GM12878 (cell line): ENCODE measurements around the gene C10orf105. TPM values are rescaled to one million over a fixed set of nuclear protein-coding genes. Genes with fewer than 3 reads are reported as not detected.

Experiments
- ATAC-seq: fragments of 200-7000 bp; cut with Tn5 transposase; 3 replicates; pipeline ENCODE4 v1.9.1; 2020; ENCODE audit warnings: mild to moderate bottlenecking, moderate library complexity
- BruUV-seq: library from RNA; stranded (reverse); fragments of 400-500 nt; replicated peaks from 2 replicates; lab custom pipeline; 2021; lab: Mats Ljungman, UMichigan
- CTCF ChIA-PET: fragments of 300-600 bp; sonication (Branson Sonifier 250); formaldehyde crosslinking; extraction: SDS; loops from one replicate; lab custom pipeline; 2021; ENCODE audit warnings: inconsistent platforms; lab: Yijun Ruan, JAX
- POLR2A ChIA-PET: fragments of 350-600 bp; formaldehyde crosslinking; extraction: SDS; loops from one replicate; lab custom pipeline; 2021; ENCODE audit warnings: inconsistent platforms; lab: Charles Lee
- RAD21 ChIA-PET: fragments of 300-600 bp; sonication (Branson Sonifier 250); formaldehyde crosslinking; loops from one replicate; lab custom pipeline; 2023; ENCODE audit warnings: antibody characterized with exemption; ENCODE audit not compliant: unreplicated experiment; lab: Charles Lee
- SMC1A ChIA-PET: fragments of 300-600 bp; sonication (Branson Sonifier 250); formaldehyde crosslinking; loops from one replicate; lab custom pipeline; 2023; ENCODE audit not compliant: unreplicated experiment, uncharacterized antibody; lab: Charles Lee
- DNase-seq: peaks from one replicate; pipeline ENCODE4 v3.0.0-alpha.2; 2011; ENCODE audit warnings: low read depth, low spot score
- FAIRE-seq: peaks from 3 replicates; lab custom pipeline; 2011; peaks lifted over from hg19 to GRCh38; lab: Jason Lieb, UNC
- H2AFZ ChIP-seq: 2 replicates; pipeline ENCODE4 v1.6.0; 2011; ENCODE audit warnings: low read depth, low read length, control low read depth; ENCODE audit not compliant: control insufficient read depth
- H3K27ac ChIP-seq: 2 replicates; pipeline ENCODE4 v1.5.1; 2011; ENCODE audit warnings: control low read depth; ENCODE audit not compliant: control insufficient read depth, insufficient read depth
- H3K27me3 ChIP-seq, 2 experiments: replicated peaks in 1 of 2; 2 replicates each; pipeline versions ENCODE4 v1.6.0 to v1.6.1; 2011; ENCODE audit warnings: low read length in 1 of 2; ENCODE audit not compliant: control insufficient read depth in 2 of 2, insufficient read depth in 2 of 2
- H3K36me3 ChIP-seq, 2 experiments: 2 replicates each; pipeline ENCODE4 v1.5.1; 2011; ENCODE audit warnings: low read length in 1 of 2; ENCODE audit not compliant: control insufficient read depth in 2 of 2, insufficient read depth in 2 of 2
- H3K4me1 ChIP-seq: 2 replicates; pipeline ENCODE4 v1.6.1; 2011; ENCODE audit warnings: mild to moderate bottlenecking, low read length, moderate library complexity, mixed read lengths; ENCODE audit not compliant: control insufficient read depth, insufficient read depth
- H3K4me2 ChIP-seq: 2 replicates; pipeline ENCODE4 v1.6.0; 2011; ENCODE audit warnings: control low read depth; ENCODE audit not compliant: control insufficient read depth, insufficient read depth
- H3K4me3 ChIP-seq: fragments of 200-600 bp; sonication (generic); 2 replicates; pipeline ENCODE4 v1.5.1; 2016
- H3K79me2 ChIP-seq: 2 replicates; pipeline ENCODE4 v1.6.0; 2011; ENCODE audit warnings: low read length; ENCODE audit not compliant: control insufficient read depth, insufficient read depth
- H3K9ac ChIP-seq: 2 replicates; pipeline ENCODE4 v1.8.0; 2011; ENCODE audit warnings: low read length, control low read depth, mixed read lengths; ENCODE audit not compliant: control insufficient read depth, insufficient read depth
- H3K9me3 ChIP-seq: replicated peaks from 3 replicates; pipeline ENCODE4 v1.5.1; 2011; ENCODE audit warnings: mild to moderate bottlenecking, low read length; ENCODE audit not compliant: control insufficient read depth, insufficient read depth
- H4K20me1 ChIP-seq: 2 replicates; pipeline ENCODE4 v1.6.0; 2011; ENCODE audit not compliant: control insufficient read depth, insufficient read depth
- ATF3 ChIP-seq: IDR thresholded peaks from 2 replicates; pipeline ENCODE4 v1.6.1; 2011; ENCODE audit warnings: low read depth, mild to moderate bottlenecking, low read length, moderate library complexity, borderline replicate concordance; ENCODE audit errors: extremely low read depth
- CBX3 ChIP-seq: fragments of 200-600 bp; sonication (generic); IDR thresholded peaks from 2 replicates; pipeline ENCODE4 v1.6.1; 2016; ENCODE audit warnings: low read depth, borderline replicate concordance
- EGR1 ChIP-seq, 2 experiments: IDR thresholded peaks; 1 replicate in 1 of 2; 2 replicates in 1 of 2; pipeline ENCODE4 v1.6.1; 2011 to 2012; ENCODE audit warnings: low read depth in 2 of 2, low read length in 2 of 2, borderline replicate concordance in 1 of 2, mild to moderate bottlenecking in 1 of 2, moderate library complexity in 1 of 2
- FOXK2 ChIP-seq: fragments of 450-650 bp; IDR thresholded peaks from 2 replicates; pipeline ENCODE4 v1.6.1; 2017; ENCODE audit warnings: mild to moderate bottlenecking, moderate library complexity
- IKZF2 ChIP-seq, 2 experiments: fragments of 450-650 bp; IDR thresholded peaks; 2 replicates each; pipeline ENCODE4 v1.6.1; 2017; ENCODE audit warnings: mild to moderate bottlenecking in 2 of 2, moderate library complexity in 2 of 2
- MEF2A ChIP-seq: IDR thresholded peaks from 2 replicates; pipeline ENCODE4 v1.6.1; 2011; ENCODE audit warnings: low read depth, mild to moderate bottlenecking, low read length, moderate library complexity; ENCODE audit not compliant: insufficient read depth
- NFYA ChIP-seq: IDR thresholded peaks from 2 replicates; pipeline ENCODE4 v1.6.1; 2011; ENCODE audit warnings: low read depth, mild to moderate bottlenecking, low read length, improper control_type of control experiment, borderline replicate concordance
- PAX8 ChIP-seq: fragments of 450-650 bp; IDR thresholded peaks from 2 replicates; pipeline ENCODE4 v1.6.1; 2017; ENCODE audit warnings: mild to moderate bottlenecking, moderate library complexity
- SIN3A ChIP-seq: IDR thresholded peaks from 2 replicates; pipeline ENCODE4 v1.6.1; 2012; ENCODE audit warnings: low read depth, low read length, improper control_type of control experiment
- TAF1 ChIP-seq: IDR thresholded peaks from 2 replicates; pipeline ENCODE4 v1.6.1; 2011; ENCODE audit warnings: mild to moderate bottlenecking, low read depth, low read length, borderline replicate concordance
- ZSCAN29 ChIP-seq: fragments of 450-650 bp; IDR thresholded peaks from 2 replicates; pipeline ENCODE4 v1.6.1; 2017; ENCODE audit warnings: mild to moderate bottlenecking, moderate library complexity
- ZZZ3 ChIP-seq: IDR thresholded peaks from 2 replicates; pipeline ENCODE4 v1.6.1; 2011; ENCODE audit warnings: low read depth; ENCODE audit not compliant: control insufficient read depth, insufficient read length
- WGBS: methylation state at CpG from one replicate; pipeline ENCODE4 v1.1.6; 2016; ENCODE audit warnings: low lambda C conversion rate; ENCODE audit not compliant: insufficient replicate concordance, insufficient coverage; ENCODE audit errors: missing lambda C conversion rate; 5-methylcytosine and 5-hydroxymethylcytosine counted together
- in situ Hi-C: fragments of 300-500 bp; cut with MboI; formaldehyde crosslinking; loops from 9 replicates; pipeline ENCODE4 v1.14.3; 2018; ENCODE audit warnings: mixed read lengths
- intact Hi-C: fragments of 100-400 bp; cut with micrococcal nuclease; formaldehyde crosslinking; loops from one replicate; pipeline ENCODE4 v1.14.2; 2022; ENCODE audit not compliant: unreplicated experiment
- polyA plus RNA-seq, 11 experiments: library from polyadenylated mRNA; depleted of rRNA in 4 of 11; unstranded in 6 of 11; stranded (reverse) in 5 of 11; fragments of >200 nt; fragmentation: Nextera tagmentation in 4 of 11; fragmentation: Illumina TruSeq in 1 of 11; extraction: Ambion mirVana in 4 of 11; extraction: Trizol in 1 of 11; gene quantifications; 1 replicate in 1 of 11; 2 replicates in 10 of 11; pipeline versions ENCODE4 v1.2.1 to v1.2.3, GENCODE V29; 2011 to 2016; ENCODE audit warnings: inconsistent platforms in 2 of 11, missing spikeins in 2 of 11, low read depth in 1 of 11
- total RNA-seq, 4 experiments: library from RNA; depleted of rRNA in 3 of 4; stranded (reverse); fragments of >200 nt in 3 of 4; fragmentation: Illumina TruSeq in 1 of 4; extraction: Trizol in 1 of 4; gene quantifications; 2 replicates each; pipeline versions ENCODE4 v1.2.1 to v1.2.3, GENCODE V29; 2013 to 2021
- TF ChIP-seq, protein P1 (sequence below): fragments of 450-650 bp; IDR thresholded peaks from 2 replicates; pipeline ENCODE4 v1.6.1; 2017; ENCODE audit warnings: mild to moderate bottlenecking

The C10orf105 gene
- total and polyA plus RNA-seq, 10 of the 15 experiments (the other 5 are each of a cell fraction or from before 2014, with no cell fraction given) = 0.04 to 0.06 (median 0.05) TPM; not detected in 7

DNA sequence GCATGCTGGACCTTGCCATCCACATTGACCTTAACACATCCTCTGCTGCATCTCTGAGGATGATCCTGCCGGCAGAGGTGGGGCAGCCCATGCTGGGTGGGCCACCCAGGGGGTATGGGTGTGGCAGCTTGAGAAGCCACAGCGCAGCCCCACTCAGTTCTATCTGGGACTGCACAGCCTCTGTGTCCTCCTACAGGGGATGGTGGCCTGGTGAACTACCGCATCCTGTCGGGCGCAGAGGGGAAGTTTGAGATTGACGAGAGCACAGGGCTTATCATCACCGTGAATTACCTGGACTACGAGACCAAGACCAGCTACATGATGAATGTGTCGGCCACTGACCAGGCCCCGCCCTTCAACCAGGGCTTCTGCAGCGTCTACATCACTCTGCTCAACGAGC, 12.2 kb upstream of the C10orf105 start:
- Histone ChIP-seq H3K4me3 (no peak overlapping the region), H3K79me2 (no peaks in the 10 kb centered on the region), H3K27ac (no peak overlapping the region), H3K27me3 (no peaks in the 10 kb centered on the region), H3K4me2 (no peak overlapping the region), H3K9ac (no peak overlapping the region), H3K36me3 (no peaks in the 10 kb centered on the region), H2AFZ (no peak overlapping the region), H4K20me1 (no peaks in the 10 kb centered on the region), H3K4me1 (peaks cover 50% of the 10 kb centered on the region), H3K9me3 (no peaks in the 10 kb centered on the region)
- BruUV-seq = no TSS peak
- DNase-seq = no peak
- POLR2A ChIA-PET = interaction anchor here (0.7 kb wide), 1 partner anchor 37 kb away, joined by 3 read pairs; no protein-coding TSS in a partner anchor
- no peak for FAIRE-seq
- TF ChIP-seq ZZZ3 = no peak
- no peak for TF ChIP-seq SIN3A
- no peak for TF ChIP-seq CBX3
- no peak for TF ChIP-seq ZSCAN29
- no peak for TF ChIP-seq TAF1
- TF ChIP-seq, protein P1, sequence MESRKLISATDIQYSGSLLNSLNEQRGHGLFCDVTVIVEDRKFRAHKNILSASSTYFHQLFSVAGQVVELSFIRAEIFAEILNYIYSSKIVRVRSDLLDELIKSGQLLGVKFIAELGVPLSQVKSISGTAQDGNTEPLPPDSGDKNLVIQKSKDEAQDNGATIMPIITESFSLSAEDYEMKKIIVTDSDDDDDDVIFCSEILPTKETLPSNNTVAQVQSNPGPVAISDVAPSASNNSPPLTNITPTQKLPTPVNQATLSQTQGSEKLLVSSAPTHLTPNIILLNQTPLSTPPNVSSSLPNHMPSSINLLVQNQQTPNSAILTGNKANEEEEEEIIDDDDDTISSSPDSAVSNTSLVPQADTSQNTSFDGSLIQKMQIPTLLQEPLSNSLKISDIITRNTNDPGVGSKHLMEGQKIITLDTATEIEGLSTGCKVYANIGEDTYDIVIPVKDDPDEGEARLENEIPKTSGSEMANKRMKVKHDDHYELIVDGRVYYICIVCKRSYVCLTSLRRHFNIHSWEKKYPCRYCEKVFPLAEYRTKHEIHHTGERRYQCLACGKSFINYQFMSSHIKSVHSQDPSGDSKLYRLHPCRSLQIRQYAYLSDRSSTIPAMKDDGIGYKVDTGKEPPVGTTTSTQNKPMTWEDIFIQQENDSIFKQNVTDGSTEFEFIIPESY = no peak
- TF ChIP-seq EGR1 (IDR thresholded peaks at IDR 0.05; ENCODE audit: borderline replicate concordance in 1 of 2, low read depth in 2 of 2, low read length in 2 of 2) = no peak
- no peak for TF ChIP-seq FOXK2
- no peak for TF ChIP-seq IKZF2 (IDR thresholded peaks at IDR 0.05)
- no peak for TF ChIP-seq MEF2A
- no peak for TF ChIP-seq ATF3
- TF ChIP-seq NFYA = no peak
- no peak for TF ChIP-seq PAX8
- SMC1A ChIA-PET = interaction anchor here (1.6 to 2.3 kb wide), 3 partner anchors 10 to 41 kb away, joined by 3 to 6 read pairs (median 5); partner anchors contain the start of gene VSIR
- ATAC-seq = no peak
- 71% methylated on average over 12 of the region's 12 CpGs for WGBS
- in situ Hi-C loops (no loop called here), intact Hi-C loops (no loop called here)
- RAD21 ChIA-PET = no interaction called here
- CTCF ChIA-PET = interaction anchor here (1.4 to 2.1 kb wide), 3 partner anchors 11 to 24 kb away, joined by 4 to 6 read pairs (median 6); no protein-coding TSS in a partner anchor
